GM19351 (cell line): ENCODE data around the gene VAT1L.

Experiments
- ATAC-seq: cut with Tn5 transposase; IDR thresholded peaks from one replicate; pipeline ENCODE4 v1.9.1; 2021; ENCODE audit warnings: mild to moderate bottlenecking, moderate library complexity; ENCODE audit not compliant: unreplicated experiment

VAT1L gene

DNA sequence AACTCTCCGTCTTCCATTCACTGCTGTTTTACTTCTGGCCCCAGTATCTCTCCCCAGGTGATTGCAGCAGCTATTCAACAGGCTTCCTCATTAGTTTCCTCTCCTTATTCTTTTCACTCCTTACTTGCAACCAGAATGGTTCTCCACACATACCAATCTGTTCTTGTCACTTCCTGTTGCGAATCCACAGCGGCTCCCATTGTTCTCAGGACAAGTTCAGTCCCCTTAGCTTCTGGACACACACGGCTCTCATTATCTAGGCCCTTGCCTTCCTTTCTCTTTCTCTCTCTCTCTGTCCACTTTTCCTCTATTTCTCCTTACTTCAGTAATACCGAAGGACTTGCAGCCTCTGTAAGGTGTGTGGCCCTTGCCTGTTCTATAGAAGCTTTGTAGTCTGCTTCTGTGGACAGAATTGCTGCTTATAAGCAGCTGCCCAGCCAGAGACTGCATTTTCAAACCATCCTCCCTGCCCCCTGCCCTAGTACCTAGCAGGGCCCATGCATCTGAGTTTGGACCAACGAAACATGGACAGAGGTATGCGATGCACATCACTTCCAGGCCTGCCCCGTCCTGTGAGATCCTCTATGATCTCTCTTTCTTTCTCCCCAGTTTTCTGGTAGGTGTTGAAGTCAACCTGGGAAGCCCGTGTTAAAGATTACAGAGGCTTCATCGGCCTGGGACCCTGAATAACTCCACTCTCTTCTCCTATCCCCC is 45.7 kb downstream of the VAT1L start:
- ATAC-seq: no peak

DNA sequence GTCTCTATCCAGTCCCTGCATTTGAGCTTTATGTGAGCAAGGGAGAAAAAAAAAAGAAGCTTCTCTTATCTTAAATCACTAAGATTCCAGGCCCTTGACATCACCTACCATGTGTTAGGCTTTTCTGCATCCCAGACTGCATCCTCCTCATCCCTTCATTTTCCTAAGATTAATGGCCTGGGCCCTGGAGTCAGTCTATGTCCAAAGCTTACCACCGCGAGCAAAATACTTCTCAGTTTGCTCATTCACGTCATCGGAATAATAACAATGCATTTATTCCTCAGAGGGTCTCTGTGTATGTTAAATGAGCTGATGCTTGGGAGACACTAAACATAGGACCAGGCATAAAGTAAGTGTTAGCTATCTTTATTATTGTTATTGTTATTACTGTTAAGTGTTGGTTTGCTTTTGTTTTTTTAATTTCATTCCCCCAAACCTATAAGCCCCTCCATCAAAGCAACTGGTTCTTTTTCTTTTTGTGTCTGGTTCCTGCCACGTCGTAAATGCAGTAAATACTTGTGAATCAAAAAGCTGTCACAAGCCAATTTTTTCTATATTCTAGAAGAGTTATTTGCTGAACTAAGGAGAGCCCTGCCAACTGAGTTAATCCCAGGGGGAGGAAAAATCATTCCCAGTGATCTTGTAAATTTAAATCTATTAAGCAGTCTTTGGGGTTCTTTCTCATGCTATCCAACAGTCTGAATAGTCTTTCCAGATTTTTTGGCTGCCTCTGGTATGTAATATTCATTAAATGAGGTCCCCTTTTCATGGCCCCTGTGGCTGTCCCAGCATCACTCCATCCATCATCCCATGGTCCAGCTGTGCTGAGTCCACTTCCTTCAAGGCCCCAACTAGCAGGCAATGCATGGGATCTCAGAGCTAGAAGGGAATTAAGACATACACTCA is 46.5 kb downstream of the VAT1L start:
- ATAC-seq: no peak

DNA sequence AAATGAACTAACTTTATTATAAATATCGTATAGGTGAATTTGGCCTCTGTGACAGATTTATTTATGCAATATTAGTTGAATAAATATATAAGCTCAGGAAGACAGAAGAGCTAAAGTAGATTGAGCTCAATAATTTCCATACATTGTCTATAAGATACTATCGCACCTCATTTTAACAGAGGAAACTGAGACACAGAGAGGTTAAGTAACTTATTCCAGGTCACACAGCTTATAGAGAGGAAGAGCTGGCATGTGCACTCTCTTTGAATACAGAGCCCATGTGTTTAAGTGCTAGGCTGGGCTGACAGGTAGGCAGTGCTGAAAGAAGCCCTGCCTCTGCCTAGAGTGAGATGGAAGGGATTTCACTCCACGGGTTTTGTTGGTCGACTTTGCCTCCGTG is 48.4 kb downstream of the VAT1L start:
- no peak for ATAC-seq

DNA sequence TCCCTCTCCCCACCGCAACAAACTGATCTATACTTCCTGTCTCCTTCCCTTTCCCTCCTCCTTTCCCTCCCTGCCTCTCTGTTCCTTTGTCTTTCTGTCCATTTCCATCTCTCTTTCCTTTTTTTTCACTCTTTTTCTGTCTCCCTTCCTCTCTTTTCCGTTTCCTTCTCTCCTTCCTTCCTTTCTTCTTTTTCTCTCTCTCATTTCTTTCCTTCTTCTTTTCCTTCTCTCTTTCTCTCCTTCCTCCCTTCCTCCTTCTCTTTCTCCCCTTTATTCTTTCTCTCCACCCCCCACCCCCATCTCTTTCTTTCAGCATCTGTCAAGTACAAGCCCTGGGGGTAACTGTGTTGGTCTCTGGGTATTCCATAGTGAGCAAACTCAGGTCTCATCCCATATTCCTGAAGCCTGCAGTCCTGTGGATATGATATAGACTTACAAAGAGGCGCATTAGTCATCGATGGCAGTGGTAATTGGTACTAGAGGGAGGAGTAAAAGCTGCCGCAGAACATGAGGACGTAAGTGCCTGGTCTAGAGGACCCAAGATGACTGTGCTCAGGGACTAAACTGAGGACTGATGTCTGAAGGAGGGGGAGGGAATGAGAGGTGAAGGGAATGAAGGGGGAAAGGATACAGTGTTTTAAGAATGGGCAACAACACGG is 50.4 kb downstream of the VAT1L start:
- no peak for ATAC-seq

DNA sequence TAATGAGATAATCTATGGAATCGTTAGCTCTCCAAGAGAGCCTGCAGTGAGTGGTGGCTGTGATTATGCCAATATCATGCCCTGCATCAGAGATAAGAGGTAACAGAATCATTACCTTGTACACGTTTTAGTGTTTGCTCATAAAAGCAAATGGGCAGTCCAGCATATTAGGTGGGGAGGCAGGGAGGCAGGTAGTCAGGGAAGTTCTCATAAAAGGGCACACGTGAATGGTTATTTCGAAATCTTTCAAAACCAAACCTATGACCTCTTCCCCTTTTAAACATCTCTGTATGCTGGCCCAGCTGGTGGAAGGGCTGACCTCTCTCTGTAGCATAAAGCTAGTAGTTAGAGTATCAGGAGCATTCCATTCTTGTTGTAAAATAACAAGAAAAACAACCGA is 51.7 kb downstream of the VAT1L start:
- no peak for ATAC-seq

DNA sequence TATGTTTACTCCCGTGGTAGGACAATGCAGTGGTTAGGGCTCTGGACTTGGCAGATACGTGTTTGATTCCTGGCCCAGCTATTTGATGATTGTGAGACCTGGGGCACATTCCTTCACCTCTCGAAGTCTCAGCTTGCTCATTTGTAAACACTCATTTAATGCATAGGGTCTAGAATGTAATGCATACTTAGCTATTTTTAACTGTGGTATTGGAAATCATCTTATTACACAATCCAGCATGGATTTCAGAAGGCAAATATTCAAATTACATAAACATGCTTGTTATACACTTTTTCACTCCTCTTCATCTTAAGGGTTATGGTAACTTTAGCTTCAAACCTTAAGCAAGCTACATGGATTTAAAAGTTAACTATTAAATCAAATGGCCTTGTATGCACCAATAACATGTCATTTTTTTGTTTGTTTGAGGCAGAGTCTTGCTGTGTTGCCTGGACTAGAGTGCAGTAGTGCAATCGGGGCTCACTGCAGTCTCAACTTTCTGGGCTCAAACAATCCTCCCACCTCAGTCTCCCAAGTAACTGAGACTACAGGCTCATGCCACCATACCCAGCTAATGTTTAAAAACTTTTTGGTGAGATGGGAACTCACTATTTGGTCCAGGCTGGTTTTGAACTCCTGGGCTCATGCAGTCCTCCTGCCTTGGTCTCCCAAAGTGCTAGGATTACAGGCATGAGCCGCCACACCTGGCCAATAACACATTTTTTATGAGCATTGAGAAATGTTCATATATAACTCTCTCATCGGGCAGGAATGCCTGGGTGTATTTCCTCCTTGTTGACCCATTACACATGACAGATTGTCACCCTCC is 52.5 kb downstream of the VAT1L start:
- ATAC-seq: no peak

DNA sequence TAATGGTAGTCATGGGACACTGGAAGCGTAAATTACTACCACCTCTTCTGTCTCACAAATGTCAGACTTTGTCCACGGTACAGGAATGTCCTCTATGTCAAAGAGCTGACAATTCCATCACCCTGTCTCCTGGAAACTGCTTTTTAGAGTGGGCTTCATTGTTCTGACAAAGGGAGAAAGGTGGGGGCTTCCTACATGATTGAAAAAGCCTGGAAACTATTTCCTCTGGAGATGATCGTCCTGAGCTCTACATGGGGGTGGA is 53.1 kb downstream of the VAT1L start:
- ATAC-seq: no peak

DNA sequence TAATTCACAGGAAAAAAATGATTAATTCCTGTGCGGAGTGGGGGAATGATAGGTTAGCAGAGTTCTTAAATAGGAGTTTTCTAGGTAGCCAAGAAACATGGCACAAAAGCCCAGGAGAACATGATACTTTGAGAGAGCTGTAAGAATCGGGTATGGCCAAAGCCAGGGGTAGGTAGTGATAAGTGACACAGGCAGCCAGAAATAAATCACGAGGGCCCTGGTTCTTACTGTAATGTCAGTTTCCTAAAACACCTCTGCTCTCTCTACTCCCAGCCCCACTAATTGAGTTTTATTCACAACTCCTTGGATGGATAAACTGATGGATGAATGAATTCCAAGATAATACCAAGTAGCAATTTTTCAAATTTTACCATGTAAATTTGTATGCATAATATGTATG is 54.1 kb downstream of the VAT1L start:
- no peak for ATAC-seq

DNA sequence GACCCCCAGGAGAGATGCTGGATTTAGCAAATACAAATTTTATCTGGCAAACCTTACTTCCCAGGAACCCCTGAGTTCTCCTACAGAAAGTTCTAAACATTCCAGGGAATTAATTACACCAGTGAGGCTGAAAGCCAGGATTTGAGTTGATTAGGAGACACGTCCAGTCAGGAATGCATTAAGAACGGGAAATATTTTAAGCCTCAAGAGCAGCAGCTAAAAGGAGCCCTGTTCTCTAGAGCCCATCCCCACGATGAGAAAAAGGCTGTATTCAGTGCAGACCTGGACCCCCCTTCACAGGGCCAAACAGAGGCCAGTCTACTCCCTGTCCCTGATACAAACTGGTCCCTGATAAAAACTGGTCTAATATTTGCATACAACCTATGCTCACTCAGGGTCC is 55.0 kb downstream of the VAT1L start:
- no peak for ATAC-seq

DNA sequence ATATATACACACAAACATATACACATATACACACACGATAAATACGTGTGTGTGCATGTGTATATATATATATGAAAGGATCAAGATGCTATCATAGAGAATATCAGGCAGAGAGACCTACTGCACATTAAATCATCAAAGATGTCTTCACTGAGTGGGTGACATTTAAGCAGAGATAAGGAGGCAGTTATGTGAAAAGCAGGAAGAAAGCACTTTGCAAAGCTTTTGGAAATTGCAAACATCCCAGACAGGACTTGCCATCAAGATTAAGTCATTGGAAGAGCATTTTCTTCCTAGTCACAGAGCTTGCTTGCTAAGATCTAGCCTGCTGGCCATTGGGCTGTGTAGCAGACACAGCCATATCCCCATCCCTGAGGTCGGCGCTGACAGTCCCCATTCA is 56.4 kb downstream of the VAT1L start:
- ATAC-seq: no peak

DNA sequence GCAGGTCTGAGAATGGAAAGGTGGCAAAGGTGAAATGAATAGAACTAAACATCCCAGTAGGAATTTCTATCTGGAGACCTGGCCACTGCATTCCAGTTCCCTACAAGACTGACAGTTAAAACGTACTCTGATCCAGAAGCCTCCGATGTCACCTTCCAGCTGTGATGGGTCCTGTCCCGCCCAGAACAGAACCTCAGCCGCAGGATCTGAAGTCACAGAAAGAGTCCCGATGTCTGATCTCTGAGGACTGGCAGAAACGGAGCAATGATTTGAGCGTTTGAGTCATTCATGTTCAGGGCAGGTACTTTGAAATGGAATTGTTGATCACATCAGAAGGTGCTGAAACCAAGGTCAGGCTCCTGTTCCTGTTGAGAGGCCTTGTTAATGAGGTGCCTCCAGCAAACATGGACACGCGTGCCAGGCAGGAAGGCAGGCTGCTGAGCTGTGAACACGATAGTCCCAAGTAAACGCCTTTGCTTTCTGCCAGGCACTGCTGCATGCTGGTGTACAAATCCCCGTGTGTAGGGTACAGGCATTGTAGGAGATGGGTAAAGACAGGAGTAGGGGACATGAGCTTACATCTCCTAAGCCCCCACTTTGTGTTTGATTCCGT is 61.4 kb downstream of the VAT1L start:
- ATAC-seq: no peak

DNA sequence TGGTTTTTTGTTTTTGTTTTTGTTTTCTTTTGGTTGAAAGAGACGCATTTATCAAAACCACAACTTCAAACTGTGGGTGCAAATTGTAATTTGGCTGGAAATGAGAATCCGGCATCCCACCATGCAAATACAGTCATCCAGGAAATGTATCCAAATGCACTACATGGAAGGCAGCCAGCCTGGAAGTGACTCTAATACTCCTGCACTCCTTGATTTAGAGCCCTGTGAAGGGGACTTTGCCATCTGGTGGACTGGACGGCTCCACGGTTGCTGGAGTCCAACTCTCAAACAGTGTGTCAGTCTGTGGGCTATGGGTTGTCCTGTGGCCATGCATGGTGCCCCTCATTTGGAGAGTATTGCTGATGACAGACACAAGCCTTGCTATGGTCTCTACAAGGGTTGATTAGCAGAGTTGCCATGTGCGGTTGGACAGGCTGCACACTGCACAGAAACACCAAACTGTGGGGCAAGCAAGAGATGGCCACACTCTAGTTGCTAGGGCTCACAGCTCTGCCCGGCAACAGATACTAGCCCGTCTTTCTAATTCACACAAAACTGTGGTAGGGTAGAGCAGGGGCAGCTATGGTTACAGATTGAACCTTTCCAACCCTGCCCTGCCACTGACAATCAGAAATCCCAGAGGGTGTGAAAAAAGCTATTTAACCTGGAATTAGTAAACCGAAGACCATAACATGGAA is 62.4 kb downstream of the VAT1L start:
- ATAC-seq: no peak

DNA sequence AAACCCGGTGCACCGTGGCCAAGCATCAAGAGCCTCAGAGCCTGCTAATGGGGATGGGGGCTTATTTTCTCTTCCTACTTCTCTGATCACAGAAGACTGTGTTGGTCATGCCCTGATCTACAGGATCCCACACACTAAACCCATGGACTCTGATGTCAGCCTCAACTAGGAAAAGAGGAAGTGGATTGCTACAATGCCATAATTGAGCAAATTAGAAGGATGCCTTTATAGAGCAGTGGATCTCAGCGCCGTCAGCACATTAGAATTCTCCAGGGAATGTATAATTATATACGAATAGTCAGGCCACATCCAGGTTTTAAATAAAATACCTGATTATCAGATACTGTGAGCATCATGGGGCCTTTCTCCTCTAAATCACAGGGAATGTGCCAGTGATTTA is 64.8 kb downstream of the VAT1L start:
- no peak for ATAC-seq

DNA sequence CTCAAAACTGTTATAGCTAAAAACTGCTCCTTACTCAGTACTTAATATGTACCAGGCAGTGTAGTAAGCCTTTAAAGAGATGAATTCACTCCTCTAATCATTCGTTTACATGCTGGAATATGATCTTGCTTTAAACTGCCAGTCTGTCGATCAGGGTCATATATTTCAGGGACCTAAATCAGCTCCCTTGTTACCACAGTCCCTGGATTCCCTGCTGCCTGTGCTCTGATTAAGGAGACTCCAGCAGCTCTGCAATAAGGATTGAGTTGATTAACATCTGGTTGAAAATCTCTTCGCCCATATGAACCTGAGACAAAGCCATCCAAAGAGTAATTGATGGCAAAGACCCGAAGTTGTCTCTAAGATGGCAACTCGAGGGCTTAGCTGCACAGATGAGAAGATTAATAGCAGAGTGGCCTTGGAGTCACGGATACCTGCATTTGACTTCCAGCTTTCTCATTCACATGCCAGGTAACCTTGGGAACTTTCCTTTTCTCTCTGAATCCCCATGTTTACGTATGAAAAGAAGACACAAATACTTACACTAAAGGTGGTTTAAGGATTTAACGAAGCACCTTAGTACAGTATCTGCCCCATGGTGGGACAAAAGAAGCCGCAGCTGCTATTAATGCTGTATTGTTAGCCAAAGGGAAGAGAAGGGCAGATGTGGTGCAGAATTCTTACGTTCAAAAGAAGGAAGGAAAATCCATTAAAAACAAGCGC is 68.2 kb downstream of the VAT1L start:
- no peak for ATAC-seq

DNA sequence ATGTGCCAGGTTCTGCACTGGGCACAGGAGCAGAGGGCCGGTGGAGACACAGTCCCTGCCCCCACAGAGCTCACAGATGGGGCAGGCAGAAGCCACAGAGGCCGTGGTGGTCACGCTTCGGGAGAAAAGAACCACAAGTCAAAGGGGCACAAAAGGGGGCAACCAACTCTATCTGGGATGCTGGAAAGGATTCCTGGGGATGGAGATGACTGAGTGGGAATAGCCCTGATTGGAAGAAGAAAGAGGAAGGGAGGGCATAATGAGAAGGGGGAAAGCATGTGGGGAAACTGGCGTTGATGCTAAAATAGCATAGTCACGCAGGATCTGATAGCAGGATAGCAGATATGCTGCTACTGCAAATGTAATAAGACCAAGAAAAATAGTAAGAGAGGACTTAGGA is 69.7 kb downstream of the VAT1L start:
- no peak for ATAC-seq

DNA sequence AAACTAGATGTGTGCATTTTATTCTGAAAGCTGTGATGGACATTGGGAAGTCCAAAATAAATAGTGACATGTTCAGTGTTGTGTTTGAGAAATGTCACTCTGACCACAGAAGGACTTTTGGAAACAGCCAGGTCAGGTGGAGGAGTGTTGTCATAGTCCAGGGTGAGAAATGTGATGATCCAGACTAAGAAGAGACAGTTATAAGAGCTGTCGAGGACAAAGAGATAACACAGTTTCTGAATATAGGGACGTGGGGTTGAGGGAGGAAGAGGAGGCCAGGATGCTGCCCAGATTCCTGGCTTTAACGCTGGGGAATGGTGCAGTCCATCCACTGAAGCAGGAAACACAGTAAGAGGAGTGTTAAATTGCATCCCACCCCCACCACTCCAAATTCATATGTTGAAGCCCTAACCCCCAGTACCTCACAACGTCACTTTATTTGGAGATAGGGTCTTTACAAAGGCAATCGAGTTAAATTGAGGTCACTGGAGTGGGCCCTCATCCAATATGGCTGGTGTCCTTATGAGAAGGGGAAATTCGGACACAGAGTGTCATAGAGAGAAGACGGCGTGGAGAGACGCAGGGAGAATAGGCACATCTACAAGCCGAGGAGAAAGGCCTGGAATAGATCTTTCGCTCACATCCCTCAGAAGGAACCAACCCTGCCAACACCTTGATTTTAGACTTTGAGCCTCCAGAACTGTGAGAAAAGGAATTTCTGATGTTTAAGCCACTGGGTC is 71.3 kb downstream of the VAT1L start:
- no peak for ATAC-seq

DNA sequence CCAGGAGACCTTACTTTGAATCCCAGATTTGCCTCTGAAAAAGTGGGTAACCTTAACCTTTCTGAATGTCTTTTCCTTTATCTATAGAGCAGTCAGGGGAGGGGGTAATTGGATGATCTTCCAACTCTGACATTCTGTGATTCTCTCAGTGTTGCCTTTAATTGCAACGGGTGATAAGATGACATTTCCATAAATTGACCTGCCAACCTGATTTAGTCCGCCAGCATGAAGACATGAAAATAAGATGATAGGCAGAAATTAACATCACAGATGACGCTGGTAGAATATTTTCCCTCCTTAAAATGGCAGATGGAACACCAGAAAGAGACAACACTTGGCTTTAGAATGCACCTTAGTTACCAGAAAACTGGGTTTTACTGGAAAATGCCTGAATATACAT is 72.6 kb downstream of the VAT1L start:
- ATAC-seq: no peak

DNA sequence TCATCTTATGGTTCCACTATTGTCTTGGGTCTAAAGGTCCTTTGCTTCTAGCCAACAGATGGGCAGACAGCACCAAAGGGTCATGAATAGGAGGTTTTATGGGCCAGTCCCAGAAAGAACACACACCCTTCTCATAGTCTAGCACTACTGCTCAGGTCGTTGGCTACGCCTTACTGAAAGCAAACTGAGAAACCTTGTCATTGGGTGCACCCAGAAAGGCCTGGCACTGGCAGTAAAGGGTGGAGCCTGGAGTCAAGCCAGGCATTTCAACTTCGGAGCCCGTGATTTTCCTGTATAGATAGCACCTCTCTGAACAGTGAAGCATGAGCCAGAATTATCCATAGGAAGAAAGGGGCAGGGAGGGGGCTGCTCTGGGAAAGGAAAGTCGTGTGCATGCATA is 74.9 kb downstream of the VAT1L start:
- ATAC-seq: no peak

DNA sequence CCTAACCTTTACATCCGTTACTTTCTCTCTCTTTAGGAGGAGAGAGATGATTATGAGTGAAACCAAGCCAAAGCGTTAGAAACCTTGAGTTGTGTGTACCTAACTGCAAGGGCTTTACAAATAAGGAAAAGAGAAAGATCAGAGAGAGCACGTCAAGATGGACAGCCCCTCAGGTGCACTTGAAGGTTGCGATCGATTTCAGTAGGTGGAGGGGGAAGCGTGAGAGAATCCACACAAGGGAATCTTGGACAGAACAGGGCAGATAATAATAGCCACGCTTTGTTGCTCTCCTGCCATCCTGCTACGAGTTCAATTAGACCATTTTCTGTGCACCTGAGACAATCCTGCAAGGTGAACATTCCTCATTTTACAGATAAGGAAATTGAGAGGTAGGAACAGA is 78.4 kb downstream of the VAT1L start:
- ATAC-seq: no peak
